ENCODE results near the gene ABR. TPM values are rescaled to one million over a fixed set of nuclear protein-coding genes. Genes with fewer than 3 reads are reported as not detected.
"Not testable (repeated sequence)": the region's sequence is repeated elsewhere in the genome, so short reads cannot be mapped to it uniquely, and the experiment has no call there.

The ABR gene
- total RNA-seq, 2 donors from 2014 or later: 101 to 130 TPM

GRCh38 chr17:1160591-1161390, 19.0 kb downstream of the ABR start:
- no peak for ATAC-seq
- Mint-ChIP-seq H3K4me1 (no peaks in the 10 kb centered on the region), H3K4me3 (no peak overlapping the region), H3K27me3 (no peaks in the 10 kb centered on the region), H3K27ac (no peak overlapping the region), H3K36me3 (ENCODE audit: low read depth) (no peaks in the 10 kb centered on the region)
- H3K9me3 ChIP-seq (ENCODE audit: control insufficient read depth, low read length, poor library complexity, severe bottlenecking): no peaks in the 10 kb centered on the region
- no peak for DNase-seq

GRCh38 chr17:1159431-1160180, 20.2 kb downstream of the ABR start:
- Mint-ChIP-seq H3K4me1 (no peaks in the 10 kb centered on the region), H3K27ac (no peak overlapping the region), H3K36me3 (ENCODE audit: low read depth) (no peaks in the 10 kb centered on the region), H3K27me3 (no peaks in the 10 kb centered on the region), H3K4me3 (no peak overlapping the region)
- no peaks in the 10 kb centered on the region for H3K9me3 ChIP-seq (ENCODE audit: control insufficient read depth, low read length, poor library complexity, severe bottlenecking)
- DNase-seq (no peak), ATAC-seq (no peak)

- Mint-ChIP-seq H3K36me3 (ENCODE audit: low read depth) (no peaks in the 10 kb centered on the region), H3K27me3 (no peaks in the 10 kb centered on the region), H3K4me1 (no peaks in the 10 kb centered on the region), H3K27ac (no peak overlapping the region), H3K4me3 (no peak overlapping the region)
- ATAC-seq: no peak
- no peak for DNase-seq
- H3K9me3 ChIP-seq (ENCODE audit: control insufficient read depth, low read length, poor library complexity, severe bottlenecking): no peaks in the 10 kb centered on the region
Measured at GRCh38 chr17:1158879-1159278, 20.9 kb downstream of the ABR start.

- H3K4me1 Mint-ChIP-seq: no peaks in the 10 kb centered on the region
- no peak overlapping the region for H3K27ac Mint-ChIP-seq
- H3K4me3 Mint-ChIP-seq: no peak overlapping the region
- ATAC-seq (no peak), DNase-seq (no peak)
- H3K9me3 ChIP-seq (ENCODE audit: control insufficient read depth, low read length, poor library complexity, severe bottlenecking): no peaks in the 10 kb centered on the region
- no peaks in the 10 kb centered on the region for H3K36me3 Mint-ChIP-seq (ENCODE audit: low read depth)
- H3K27me3 Mint-ChIP-seq: no peaks in the 10 kb centered on the region
Measured at GRCh38 chr17:1156864-1157263, 22.9 kb downstream of the ABR start.

- no peak for ATAC-seq
- no peak for DNase-seq
- Mint-ChIP-seq H3K27ac (no peak overlapping the region), H3K4me1 (no peaks in the 10 kb centered on the region), H3K4me3 (no peak overlapping the region), H3K27me3 (no peaks in the 10 kb centered on the region), H3K36me3 (ENCODE audit: low read depth) (no peaks in the 10 kb centered on the region)
- H3K9me3 ChIP-seq (ENCODE audit: control insufficient read depth, low read length, poor library complexity, severe bottlenecking): no peaks in the 10 kb centered on the region
Measured at GRCh38 chr17:1154704-1155103, 25.1 kb downstream of the ABR start.

GRCh38 chr17:1153795-1154546, 25.8 kb downstream of the ABR start:
- Mint-ChIP-seq H3K4me3 (no peak overlapping the region), H3K4me1 (no peaks in the 10 kb centered on the region), H3K27me3 (no peaks in the 10 kb centered on the region), H3K36me3 (ENCODE audit: low read depth) (no peaks in the 10 kb centered on the region), H3K27ac (no peak overlapping the region)
- H3K9me3 ChIP-seq (ENCODE audit: control insufficient read depth, low read length, poor library complexity, severe bottlenecking): no peaks in the 10 kb centered on the region
- ATAC-seq: no peak
- DNase-seq: no peak

- H3K4me1 Mint-ChIP-seq; H3K36me3 Mint-ChIP-seq (ENCODE audit: low read depth); ATAC-seq; H3K27ac Mint-ChIP-seq; H3K9me3 ChIP-seq (ENCODE audit: control insufficient read depth, low read length, poor library complexity, severe bottlenecking); DNase-seq; H3K4me3 Mint-ChIP-seq; H3K27me3 Mint-ChIP-seq: not testable (repeated sequence)
Measured at GRCh38 chr17:1152582-1152981, 27.2 kb downstream of the ABR start.

- no peak for ATAC-seq
- no peak for DNase-seq
- Mint-ChIP-seq H3K4me1 (no peaks in the 10 kb centered on the region), H3K36me3 (ENCODE audit: low read depth) (no peaks in the 10 kb centered on the region), H3K27me3 (no peaks in the 10 kb centered on the region), H3K4me3 (no peak overlapping the region), H3K27ac (no peak overlapping the region)
- no peaks in the 10 kb centered on the region for H3K9me3 ChIP-seq (ENCODE audit: control insufficient read depth, low read length, poor library complexity, severe bottlenecking)
Measured at GRCh38 chr17:1150863-1151600, 28.7 kb downstream of the ABR start.

- no peaks in the 10 kb centered on the region for H3K36me3 Mint-ChIP-seq (ENCODE audit: low read depth)
- no peak overlapping the region for H3K27ac Mint-ChIP-seq
- H3K4me1 Mint-ChIP-seq: no peaks in the 10 kb centered on the region
- no peak overlapping the region for H3K4me3 Mint-ChIP-seq
- no peak for ATAC-seq
- DNase-seq: no peak
- H3K27me3 Mint-ChIP-seq: no peaks in the 10 kb centered on the region
- H3K9me3 ChIP-seq (ENCODE audit: control insufficient read depth, low read length, poor library complexity, severe bottlenecking): no peaks in the 10 kb centered on the region
Measured at GRCh38 chr17:1149869-1150268, 29.9 kb downstream of the ABR start.

GRCh38 chr17:1147664-1148063, 32.1 kb downstream of the ABR start:
- Mint-ChIP-seq H3K27ac (no peak overlapping the region), H3K4me1 (no peaks in the 10 kb centered on the region), H3K36me3 (ENCODE audit: low read depth) (no peaks in the 10 kb centered on the region), H3K27me3 (no peaks in the 10 kb centered on the region), H3K4me3 (no peak overlapping the region)
- ATAC-seq: no peak
- no peaks in the 10 kb centered on the region for H3K9me3 ChIP-seq (ENCODE audit: control insufficient read depth, low read length, poor library complexity, severe bottlenecking)
- DNase-seq: no peak

- DNase-seq: no peak
- Mint-ChIP-seq H3K4me1 (no peaks in the 10 kb centered on the region), H3K27me3 (no peaks in the 10 kb centered on the region), H3K36me3 (ENCODE audit: low read depth) (no peaks in the 10 kb centered on the region), H3K27ac (no peak overlapping the region), H3K4me3 (no peak overlapping the region)
- no peaks in the 10 kb centered on the region for H3K9me3 ChIP-seq (ENCODE audit: control insufficient read depth, low read length, poor library complexity, severe bottlenecking)
- ATAC-seq: no peak
Measured at GRCh38 chr17:1146561-1147265, 33.1 kb downstream of the ABR start.

- no peak overlapping the region for H3K27ac Mint-ChIP-seq
- H3K4me1 Mint-ChIP-seq: no peaks in the 10 kb centered on the region
- H3K4me3 Mint-ChIP-seq: no peak overlapping the region
- DNase-seq: no peak
- H3K27me3 Mint-ChIP-seq: no peaks in the 10 kb centered on the region
- H3K36me3 Mint-ChIP-seq (ENCODE audit: low read depth): no peaks in the 10 kb centered on the region
- ATAC-seq: no peak
- no peaks in the 10 kb centered on the region for H3K9me3 ChIP-seq (ENCODE audit: control insufficient read depth, low read length, poor library complexity, severe bottlenecking)
Measured at GRCh38 chr17:1145311-1145986, 34.3 kb downstream of the ABR start.
